Esophagus muscularis mucosa (tissue), 4 donors: ENCODE data around the gene MINDY3. TPM values are rescaled to one million over a fixed set of nuclear protein-coding genes. Genes with fewer than 3 reads are reported as not detected.
A peak's percentile ranks its signal among the peaks of the same experiment; 100 is the strongest.
"Not testable (repeated sequence)": the region's sequence is repeated elsewhere in the genome, so short reads cannot be mapped to it uniquely, and the experiment has no call there.

Source experiments
- DNase-seq: peaks from one replicate; pipeline ENCODE4 v3.0.0-alpha.2; 2017; ENCODE audit errors: extremely low spot score
- H3K27ac ChIP-seq, 4 donors: fragments of 200-600 bp; sonication (generic); replicated peaks in 1 of 4; 1 replicate in 3 of 4; 2 replicates in 1 of 4; pipeline ENCODE4 v1.5.1; 2016 to 2019; ENCODE audit warnings: mild to moderate bottlenecking in 1 of 4
- H3K27me3 ChIP-seq, 4 donors: fragments of 200-600 bp; sonication (generic); one replicate each; pipeline versions ENCODE4 v1.5.1 to v1.6.0; 2016 to 2019
- H3K36me3 ChIP-seq, 4 donors: fragments of 200-600 bp; sonication (generic); one replicate each; pipeline ENCODE4 v1.5.1; 2016 to 2019
- H3K4me1 ChIP-seq, 4 donors: fragments of 200-600 bp; sonication (generic); one replicate each; pipeline ENCODE4 v1.5.1; 2016 to 2019
- H3K4me3 ChIP-seq, 4 donors: fragments of 200-600 bp; sonication (generic); 1 replicate in 2 of 4; 2 replicates in 2 of 4; pipeline ENCODE4 v1.5.1; 2016 to 2019; ENCODE audit warnings: mild to moderate bottlenecking in 4 of 4, moderate library complexity in 1 of 4
- H3K9me3 ChIP-seq, 4 donors: fragments of 200-600 bp; sonication (generic); 1 replicate in 3 of 4; 2 replicates in 1 of 4; pipeline ENCODE4 v1.5.1; 2016 to 2019
- CTCF ChIP-seq, 3 experiments: fragments of 200-600 bp in 2 of 3; fragments of 450-650 bp in 1 of 3; sonication (generic) in 2 of 3; IDR thresholded peaks; one replicate each; pipeline ENCODE4 v1.5.1; 2017 to 2019; ENCODE audit warnings: antibody characterized with exemption in 3 of 3, mild to moderate bottlenecking in 2 of 3, moderate library complexity in 1 of 3
- EP300 ChIP-seq: sonication (generic); formaldehyde crosslinking; IDR thresholded peaks from one replicate; pipeline ENCODE4 v1.6.1; 2017; ENCODE audit warnings: antibody characterized with exemption
- POLR2A ChIP-seq: fragments of 450-650 bp; IDR thresholded peaks from one replicate; pipeline ENCODE4 v1.6.1; 2017; ENCODE audit warnings: antibody characterized with exemption, moderate library complexity, mild to moderate bottlenecking, low read depth
- POLR2AphosphoS5 ChIP-seq, 2 donors: sonication (generic); formaldehyde crosslinking; IDR thresholded peaks; one replicate each; pipeline ENCODE4 v1.6.1; 2017; ENCODE audit warnings: antibody characterized with exemption in 2 of 2
- WGBS: methylation state at CpG from one replicate; pipeline ENCODE4 v1.1.5; 2018; 5-methylcytosine and 5-hydroxymethylcytosine counted together
- intact Hi-C: fragments of 100-400 bp; cut with DNase I; formaldehyde crosslinking; loops from one replicate; pipeline ENCODE4 v1.15.1; 2023
- total RNA-seq, 4 donors: library from RNA; depleted of rRNA; stranded (reverse); fragments of >200 nt; gene quantifications; one replicate each; pipeline versions ENCODE4 v1.1.0 to v1.2.1, GENCODE V29; 2016

The MINDY3 gene
- total RNA-seq, 4 donors from 2014 or later, result 23.8 to 34.3 (median 28.4) TPM

GRCh38 chr10:15783941-15784636, 76.2 kb downstream of the MINDY3 start:
- H3K4me3 ChIP-seq, result no peak overlapping the region
- H3K27ac ChIP-seq, result no peak overlapping the region
- H3K4me1 ChIP-seq, result peaks cover 8 to 40% (median 26%) of the 10 kb centered on the region in 4 donors
- no peak for DNase-seq
- intact Hi-C loops, result no loop called here
- no peak for TF ChIP-seq EP300
- no peaks in the 10 kb centered on the region for H3K9me3 ChIP-seq
- peaks cover 0 to 43% (median 24%) of the 10 kb centered on the region in 4 donors for H3K36me3 ChIP-seq
- 88% methylated on average over 5 of the region's 5 CpGs for WGBS
- no peaks in the 10 kb centered on the region for H3K27me3 ChIP-seq

GRCh38 chr10:15782851-15783250, 77.5 kb downstream of the MINDY3 start:
- Histone ChIP-seq H3K36me3 (peaks cover 0 to 55% (median 24%) of the 10 kb centered on the region in 4 donors), H3K4me1 (peaks cover 8 to 41% (median 27%) of the 10 kb centered on the region in 4 donors), H3K27me3 (no peaks in the 10 kb centered on the region), H3K4me3 (no peak overlapping the region), H3K27ac (no peak overlapping the region), H3K9me3 (no peaks in the 10 kb centered on the region)
- TF ChIP-seq CTCF (IDR thresholded peaks at IDR 0.05) (no peak), EP300 (no peak), POLR2A (no peak), POLR2AphosphoS5 (IDR thresholded peaks at IDR 0.05) (no peak)
- DNase-seq, result no peak
- WGBS, result 84% methylated on average over 4 of the region's 4 CpGs
- intact Hi-C loops, result no loop called here

- DNase-seq, result no peak
- TF ChIP-seq POLR2AphosphoS5 (IDR thresholded peaks at IDR 0.05), result no peak
- TF ChIP-seq EP300, result no peak
- TF ChIP-seq CTCF (IDR thresholded peaks at IDR 0.05), result no peak
- no peak for TF ChIP-seq POLR2A
- WGBS, result 97% methylated on average over 7 of the region's 7 CpGs
- H3K9me3 ChIP-seq, result no peaks in the 10 kb centered on the region
- H3K4me3 ChIP-seq, result no peak overlapping the region
- no peaks in the 10 kb centered on the region for H3K27me3 ChIP-seq
- no peak overlapping the region for H3K27ac ChIP-seq
- intact Hi-C loops, result no loop called here
- peaks cover 0 to 50% (median 21%) of the 10 kb centered on the region in 4 donors for H3K36me3 ChIP-seq
- H3K4me1 ChIP-seq, result peaks cover 8 to 31% (median 21%) of the 10 kb centered on the region in 4 donors
Observed at GRCh38 chr10:15781381-15781960, 78.8 kb downstream of the MINDY3 start.

GRCh38 chr10:15780353-15781135, 79.8 kb downstream of the MINDY3 start:
- peak overlapping the region; percentile 62 to 76 (median 70) for H3K27ac ChIP-seq
- TF ChIP-seq POLR2AphosphoS5 (IDR thresholded peaks at IDR 0.05), result peak; percentile 31 to 66
- TF ChIP-seq EP300, result no peak
- no peaks in the 10 kb centered on the region for H3K9me3 ChIP-seq
- H3K27me3 ChIP-seq, result no peaks in the 10 kb centered on the region
- WGBS, result 51% methylated on average over 6 of the region's 6 CpGs
- intact Hi-C loops, result no loop called here
- peaks cover 0 to 42% (median 16%) of the 10 kb centered on the region in 4 donors for H3K36me3 ChIP-seq
- peak overlapping the region in 3 of 4 donors; percentile 2 to 19 (median 15) for H3K4me3 ChIP-seq
- DNase-seq, result no peak
- peaks cover 8 to 28% (median 20%) of the 10 kb centered on the region in 4 donors for H3K4me1 ChIP-seq

GRCh38 chr10:15775513-15775912, 84.8 kb downstream of the MINDY3 start:
- 68% methylated on average over 1 of the region's 1 CpG for WGBS
- H3K27me3 ChIP-seq, result no peaks in the 10 kb centered on the region
- DNase-seq, result no peak
- H3K27ac ChIP-seq, result no peak overlapping the region
- intact Hi-C loops, result no loop called here
- H3K36me3 ChIP-seq, result peaks cover 0 to 21% (median 8%) of the 10 kb centered on the region in 4 donors
- no peak for TF ChIP-seq POLR2AphosphoS5 (IDR thresholded peaks at IDR 0.05)
- no peak for TF ChIP-seq CTCF (IDR thresholded peaks at IDR 0.05)
- TF ChIP-seq EP300, result no peak
- TF ChIP-seq POLR2A, result no peak
- peaks cover 5 to 24% (median 14%) of the 10 kb centered on the region in 4 donors for H3K4me1 ChIP-seq
- H3K9me3 ChIP-seq, result no peaks in the 10 kb centered on the region
- no peak overlapping the region for H3K4me3 ChIP-seq

GRCh38 chr10:15774534-15774933, 85.8 kb downstream of the MINDY3 start:
- Histone ChIP-seq H3K4me1 (peaks cover 0 to 14% (median 5%) of the 10 kb centered on the region in 4 donors), H3K36me3 (peaks cover 0 to 21% (median 8%) of the 10 kb centered on the region in 4 donors)
- H3K4me3 ChIP-seq, intact Hi-C loops, H3K9me3 ChIP-seq, DNase-seq, H3K27me3 ChIP-seq, H3K27ac ChIP-seq: not testable (repeated sequence)
- WGBS, result 88% methylated on average over 4 of the region's 4 CpGs
